OCI-LY3 (cell line): Measurements from ENCODE around the gene RHBDL3.

ENCODE experiments used
- EZH2phosphoT487 ChIP-seq: fragments of 200-600 bp; shearing (Covaris generic); IDR thresholded peaks from 2 replicates; pipeline ENCODE4 v1.6.1; 2018; ENCODE audit warnings: antibody characterized with exemption, mixed run types, low read depth
- TF ChIP-seq, protein P1 (sequence below): fragments of 200-600, 300-600 bp; sonication (generic); IDR thresholded peaks from 2 replicates; pipeline ENCODE4 v1.5.1; 2014; ENCODE audit warnings: antibody characterized with exemption, low read length, low read depth

DNA sequence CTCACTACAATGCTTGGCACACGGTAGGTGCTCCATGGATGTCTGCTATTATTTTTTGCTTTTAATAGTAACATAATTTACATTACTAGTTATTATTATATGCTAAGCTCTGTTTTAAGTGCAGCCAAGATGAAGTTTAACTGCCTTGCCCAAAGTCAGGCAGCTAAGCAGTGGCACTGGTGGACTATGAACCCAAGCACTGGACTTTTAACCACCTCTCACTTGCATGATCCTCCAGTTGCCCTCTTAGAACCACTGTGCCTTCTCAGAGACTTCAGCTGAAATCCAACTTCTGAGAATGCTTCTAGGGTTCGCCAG, 82.8 kb downstream of the RHBDL3 start:
- TF ChIP-seq, protein P1, sequence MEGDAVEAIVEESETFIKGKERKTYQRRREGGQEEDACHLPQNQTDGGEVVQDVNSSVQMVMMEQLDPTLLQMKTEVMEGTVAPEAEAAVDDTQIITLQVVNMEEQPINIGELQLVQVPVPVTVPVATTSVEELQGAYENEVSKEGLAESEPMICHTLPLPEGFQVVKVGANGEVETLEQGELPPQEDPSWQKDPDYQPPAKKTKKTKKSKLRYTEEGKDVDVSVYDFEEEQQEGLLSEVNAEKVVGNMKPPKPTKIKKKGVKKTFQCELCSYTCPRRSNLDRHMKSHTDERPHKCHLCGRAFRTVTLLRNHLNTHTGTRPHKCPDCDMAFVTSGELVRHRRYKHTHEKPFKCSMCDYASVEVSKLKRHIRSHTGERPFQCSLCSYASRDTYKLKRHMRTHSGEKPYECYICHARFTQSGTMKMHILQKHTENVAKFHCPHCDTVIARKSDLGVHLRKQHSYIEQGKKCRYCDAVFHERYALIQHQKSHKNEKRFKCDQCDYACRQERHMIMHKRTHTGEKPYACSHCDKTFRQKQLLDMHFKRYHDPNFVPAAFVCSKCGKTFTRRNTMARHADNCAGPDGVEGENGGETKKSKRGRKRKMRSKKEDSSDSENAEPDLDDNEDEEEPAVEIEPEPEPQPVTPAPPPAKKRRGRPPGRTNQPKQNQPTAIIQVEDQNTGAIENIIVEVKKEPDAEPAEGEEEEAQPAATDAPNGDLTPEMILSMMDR, result no peak
- TF ChIP-seq EZH2phosphoT487, result no peak
